Myocyte (in vitro differentiated cells): Measurements from ENCODE around the gene COL21A1. TPM values are rescaled to one million over a fixed set of nuclear protein-coding genes. Genes with fewer than 3 reads are reported as not detected.

Source experiments
- DNase-seq: peaks from one replicate; pipeline ENCODE4 v3.0.0-alpha.2; 2012; ENCODE audit warnings: low read depth
- total RNA-seq: library from RNA; depleted of rRNA; stranded (reverse); fragments of >200 nt; gene quantifications from 2 replicates; pipeline ENCODE4 v1.2.3, GENCODE V29; 2014

Gene COL21A1
- total RNA-seq, 1 donor from 2014 or later = 3.3 TPM

GRCh38 chr6:56050530-56051201 is 196.7 kb downstream of the COL21A1 start:
- no peak for DNase-seq

DNA sequence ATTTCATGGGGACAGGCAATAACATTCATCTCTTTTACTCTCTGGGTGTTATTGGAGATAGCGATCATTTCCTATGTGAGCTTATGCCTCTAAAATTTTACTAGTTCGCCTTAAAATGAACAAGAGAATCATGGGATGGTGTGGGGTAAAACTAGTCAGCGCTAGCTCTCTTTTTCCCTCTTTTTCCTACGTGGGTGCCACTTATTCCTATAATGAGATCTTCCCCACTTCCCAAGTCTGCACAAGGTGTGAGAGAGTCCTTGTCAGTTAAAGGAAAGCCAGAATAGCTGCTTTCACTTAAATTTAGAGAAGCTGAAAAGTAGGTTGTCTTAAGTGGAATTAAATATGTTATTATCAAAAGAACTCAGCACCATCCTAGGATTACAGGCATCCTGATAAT is 198.8 kb downstream of the COL21A1 start:
- no peak for DNase-seq

- DNase-seq = no peak
Observed at GRCh38 chr6:56047931-56048540, 199.3 kb downstream of the COL21A1 start.

- DNase-seq = peak; percentile 94
Observed at GRCh38 chr6:56046576-56046975, 200.8 kb downstream of the COL21A1 start.

DNA sequence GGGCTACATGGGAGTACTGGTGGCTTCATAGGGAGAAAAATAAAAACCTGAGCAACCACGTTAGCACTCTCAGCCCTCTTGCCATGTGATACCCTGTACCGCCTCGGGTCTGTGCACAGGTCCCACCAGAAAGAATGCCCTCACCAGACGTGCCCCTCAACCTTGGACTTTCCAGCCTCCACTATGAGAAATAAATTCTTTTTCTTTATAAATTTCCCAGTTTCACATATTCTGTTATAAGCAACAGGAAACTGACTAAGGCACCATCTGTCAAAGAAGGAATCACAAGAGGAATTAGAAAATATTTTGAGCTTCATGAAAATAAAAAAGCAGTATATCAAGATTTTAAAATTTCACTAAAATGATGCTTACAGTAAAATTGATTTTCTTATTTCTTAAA is 203.6 kb downstream of the COL21A1 start:
- DNase-seq = no peak

DNA sequence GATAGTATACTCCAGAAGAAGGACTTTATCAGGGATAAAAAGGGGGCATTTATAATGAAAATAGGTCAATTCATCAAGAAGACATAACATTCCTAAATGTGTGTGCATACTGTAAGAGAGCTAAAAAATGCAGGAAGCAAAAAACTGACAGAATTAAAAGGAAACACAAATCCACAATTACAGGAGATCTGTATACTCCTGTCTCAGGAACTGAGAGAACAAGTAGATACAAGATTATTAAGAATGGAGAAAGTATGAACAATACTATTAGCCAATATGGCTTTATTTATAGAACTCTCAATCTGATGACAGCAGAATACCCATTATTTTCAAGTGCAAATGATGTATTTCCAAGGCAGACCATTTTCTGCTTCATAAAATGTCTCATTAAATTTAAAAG is 204.3 kb downstream of the COL21A1 start:
- DNase-seq = no peak

GRCh38 chr6:56041591-56041990 is 205.8 kb downstream of the COL21A1 start:
- DNase-seq = no peak

DNA sequence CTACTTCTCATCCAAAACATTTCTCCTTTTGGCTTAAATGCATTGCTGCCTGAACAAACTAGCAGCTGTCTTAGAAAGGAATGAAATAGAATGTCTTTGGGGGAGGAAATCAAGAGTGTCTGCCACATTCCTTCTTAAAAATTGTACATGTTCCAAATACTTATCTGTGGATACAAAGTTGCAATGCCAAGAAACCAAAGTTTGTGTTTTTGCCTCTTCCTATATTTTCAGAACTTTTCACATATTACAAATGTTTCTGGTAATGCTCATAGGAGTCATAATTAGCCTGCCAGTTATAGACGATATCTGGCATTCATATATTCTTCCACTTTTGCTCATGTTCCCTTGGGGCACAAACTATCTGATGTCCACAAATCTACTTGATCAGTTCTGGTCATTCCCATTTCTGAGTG is 206.5 kb downstream of the COL21A1 start:
- DNase-seq = peak; percentile 55

DNA sequence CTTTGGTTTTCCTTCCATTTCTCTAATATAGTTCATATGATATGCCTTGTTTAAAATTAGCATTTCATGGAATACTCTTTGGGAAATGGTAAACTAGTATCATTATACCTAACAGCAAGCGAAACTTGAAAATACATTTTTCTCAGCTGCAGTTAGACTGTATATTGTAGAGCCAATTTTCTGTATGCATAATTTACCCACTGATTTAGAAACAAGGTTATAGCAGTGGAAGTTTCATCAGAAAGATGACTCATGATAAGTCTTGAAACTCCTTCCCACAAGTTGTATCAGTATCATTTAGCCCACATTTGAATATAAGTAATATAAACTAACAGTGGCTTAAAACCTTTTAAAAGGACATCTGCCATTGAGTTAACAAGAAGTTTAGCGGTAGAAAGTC is 207.2 kb downstream of the COL21A1 start:
- peak; percentile 41 for DNase-seq

GRCh38 chr6:56038764-56039163 is 208.6 kb downstream of the COL21A1 start:
- no peak for DNase-seq

DNA sequence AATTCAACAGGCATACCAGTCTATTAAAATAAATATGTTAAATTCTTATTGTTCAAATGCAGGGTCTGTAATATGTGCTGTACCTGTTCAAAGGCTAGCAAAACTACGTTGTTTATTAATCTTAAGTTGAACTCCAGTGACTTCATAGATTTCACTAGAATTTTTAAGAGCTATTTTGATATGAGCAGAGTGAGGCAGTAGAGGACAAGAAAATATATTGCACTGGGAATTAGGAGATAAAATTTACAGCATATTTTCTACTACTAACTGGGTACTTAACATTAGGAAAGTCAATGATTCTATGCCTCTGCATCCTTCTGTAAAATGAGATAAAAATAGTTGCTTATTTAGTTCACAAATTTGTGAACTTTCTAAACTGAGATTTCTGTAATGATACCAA is 209.8 kb downstream of the COL21A1 start:
- DNase-seq = no peak

- peak; percentile 27 for DNase-seq
Observed at GRCh38 chr6:56036916-56037600, 210.3 kb downstream of the COL21A1 start.

DNA sequence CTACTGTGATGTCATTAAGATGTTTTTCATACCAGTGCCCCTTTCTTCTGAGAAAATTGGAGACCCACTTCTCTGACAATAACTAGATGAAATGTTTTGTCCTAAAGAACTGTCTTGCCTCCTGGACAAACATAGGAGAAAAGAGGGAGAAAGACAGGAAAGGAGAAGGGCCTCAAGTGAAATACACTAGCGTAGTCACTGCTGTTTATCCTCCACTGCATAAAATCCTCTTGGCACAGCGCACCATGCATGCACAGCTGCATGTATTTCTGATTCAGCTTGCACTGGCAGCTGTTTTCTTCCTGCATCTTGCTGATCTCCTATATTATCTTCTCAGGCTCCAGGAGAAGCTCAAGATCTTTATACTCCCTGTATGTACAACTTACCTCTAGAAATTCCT is 214.0 kb downstream of the COL21A1 start:
- DNase-seq = peak; percentile 34

- no peak for DNase-seq
Observed at GRCh38 chr6:56032715-56033260, 214.6 kb downstream of the COL21A1 start.

DNA sequence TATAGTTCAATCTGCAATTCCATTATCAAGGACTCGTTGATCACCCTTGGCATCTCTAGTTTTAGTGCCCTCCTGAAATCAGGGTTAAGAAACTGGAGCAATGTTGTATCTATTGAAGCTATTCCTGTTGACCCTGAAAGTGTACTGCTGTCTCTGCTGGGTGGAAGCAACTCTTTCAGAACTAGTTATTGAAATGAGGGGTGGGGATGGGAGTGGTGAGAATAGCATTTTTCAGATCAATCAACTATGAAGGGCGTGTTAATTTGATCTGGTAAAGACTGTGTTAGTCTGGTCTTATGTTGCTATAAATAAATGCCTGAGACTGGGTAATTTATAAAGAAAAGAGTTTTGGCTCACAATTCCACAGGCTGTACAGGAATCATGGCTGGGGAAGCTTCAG is 219.5 kb downstream of the COL21A1 start:
- no peak for DNase-seq

DNA sequence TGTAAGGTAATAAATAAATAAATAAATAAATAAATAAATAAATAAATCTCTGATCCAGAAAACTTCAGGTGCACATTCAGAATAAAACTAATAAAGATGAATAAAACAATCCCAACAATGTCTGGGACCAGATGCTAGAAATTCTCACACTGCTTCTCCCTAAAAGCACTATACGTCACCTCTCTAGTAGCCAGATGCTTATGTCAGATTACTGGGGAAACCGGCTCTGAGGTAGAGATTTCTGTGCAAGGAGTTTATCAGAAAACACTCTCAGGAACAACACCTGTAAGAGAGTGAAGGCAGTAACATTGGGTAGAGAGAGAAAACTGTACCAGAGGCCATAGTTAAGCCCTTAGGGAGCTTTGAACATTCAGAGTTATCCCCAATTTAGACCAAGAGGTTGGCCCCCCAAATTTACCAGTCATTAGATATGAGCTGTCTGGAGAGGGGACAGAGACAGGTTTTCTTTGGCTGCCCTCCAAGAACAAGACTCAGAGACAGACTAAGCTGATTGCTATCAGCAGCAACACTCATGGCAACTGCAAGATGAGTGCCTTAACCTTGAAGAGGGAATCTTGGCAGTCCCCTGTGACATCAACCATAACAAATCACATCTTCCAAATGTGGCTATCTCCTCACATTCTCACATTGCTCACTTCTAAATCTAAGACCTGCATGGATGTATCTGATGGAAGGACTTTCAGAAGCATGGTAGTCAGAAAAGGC is 220.8 kb downstream of the COL21A1 start:
- no peak for DNase-seq

DNA sequence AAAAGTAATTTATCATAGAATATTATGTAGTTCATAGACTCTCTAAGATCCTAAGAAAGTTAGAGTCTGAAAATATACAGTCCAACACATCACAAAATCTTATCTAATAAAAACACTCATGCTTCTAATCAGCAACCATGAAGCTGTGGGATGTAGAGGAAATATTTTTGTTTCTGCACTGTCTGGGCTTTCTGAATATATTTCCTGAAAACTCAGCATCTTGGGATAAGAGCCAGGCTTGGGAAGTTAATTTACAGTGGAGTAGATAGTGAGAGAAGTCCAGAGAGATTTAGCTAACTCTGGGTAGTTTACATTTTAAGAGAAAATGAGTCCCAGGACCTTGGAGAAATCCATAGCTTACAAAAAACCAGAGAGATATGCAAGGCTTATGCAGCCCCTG is 221.6 kb downstream of the COL21A1 start:
- no peak for DNase-seq

GRCh38 chr6:56024931-56025330 is 222.4 kb downstream of the COL21A1 start:
- no peak for DNase-seq

GRCh38 chr6:56023829-56024228 is 223.6 kb downstream of the COL21A1 start:
- DNase-seq = no peak

GRCh38 chr6:56022678-56023077 is 224.7 kb downstream of the COL21A1 start:
- DNase-seq = peak; percentile 72

DNA sequence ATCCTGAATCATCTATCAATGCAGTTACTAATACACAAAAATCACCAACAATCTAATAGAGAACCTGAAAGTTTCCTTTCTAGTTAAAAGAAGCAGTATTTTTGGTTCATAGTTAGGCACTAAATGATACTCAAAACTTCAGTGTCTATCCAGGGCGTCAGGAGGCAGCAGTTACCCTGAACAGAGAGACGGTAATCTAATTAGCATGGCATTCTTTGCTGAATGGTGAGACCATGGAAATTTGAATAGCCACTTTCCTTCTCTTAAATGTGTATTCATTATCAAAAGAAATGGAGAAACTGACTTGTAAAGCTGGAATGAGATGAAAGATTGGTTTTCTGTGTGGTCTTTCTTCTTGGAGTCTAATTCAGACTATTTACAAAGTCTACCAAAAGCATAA is 225.4 kb downstream of the COL21A1 start:
- DNase-seq = no peak

DNA sequence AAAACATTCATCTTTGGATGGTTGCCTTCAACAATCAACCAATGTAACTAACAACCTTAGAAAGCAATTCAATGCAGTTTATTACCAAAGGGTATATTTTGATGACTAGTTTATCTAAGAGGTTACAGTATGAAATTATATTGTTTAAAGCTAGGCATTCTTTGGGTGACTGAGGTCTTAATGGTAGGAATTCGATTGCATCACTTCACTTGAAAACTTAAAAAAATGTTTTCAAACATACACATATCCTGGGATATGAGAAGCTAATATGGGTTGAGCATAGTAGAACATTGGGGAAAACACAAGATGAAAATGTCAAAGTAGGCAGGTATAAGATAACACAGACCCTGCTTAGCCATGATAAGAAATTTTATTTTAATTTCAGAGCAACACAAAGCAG is 227.4 kb downstream of the COL21A1 start:
- DNase-seq = no peak
